ENCODE measurements around the gene TAF3.
"Not testable (repeated sequence)": the region's sequence is repeated elsewhere in the genome, so short reads cannot be mapped to it uniquely, and the experiment has no call there.

TAF3 gene

GRCh38 chr10:7818295-7819120 lies at the start of gene TAF3:
TAF3 (plus strand) TSS chr10:7818505; CDS start chr10:7818710, 205 bp downstream.
- peak; percentile 83 for DNase-seq

DNA sequence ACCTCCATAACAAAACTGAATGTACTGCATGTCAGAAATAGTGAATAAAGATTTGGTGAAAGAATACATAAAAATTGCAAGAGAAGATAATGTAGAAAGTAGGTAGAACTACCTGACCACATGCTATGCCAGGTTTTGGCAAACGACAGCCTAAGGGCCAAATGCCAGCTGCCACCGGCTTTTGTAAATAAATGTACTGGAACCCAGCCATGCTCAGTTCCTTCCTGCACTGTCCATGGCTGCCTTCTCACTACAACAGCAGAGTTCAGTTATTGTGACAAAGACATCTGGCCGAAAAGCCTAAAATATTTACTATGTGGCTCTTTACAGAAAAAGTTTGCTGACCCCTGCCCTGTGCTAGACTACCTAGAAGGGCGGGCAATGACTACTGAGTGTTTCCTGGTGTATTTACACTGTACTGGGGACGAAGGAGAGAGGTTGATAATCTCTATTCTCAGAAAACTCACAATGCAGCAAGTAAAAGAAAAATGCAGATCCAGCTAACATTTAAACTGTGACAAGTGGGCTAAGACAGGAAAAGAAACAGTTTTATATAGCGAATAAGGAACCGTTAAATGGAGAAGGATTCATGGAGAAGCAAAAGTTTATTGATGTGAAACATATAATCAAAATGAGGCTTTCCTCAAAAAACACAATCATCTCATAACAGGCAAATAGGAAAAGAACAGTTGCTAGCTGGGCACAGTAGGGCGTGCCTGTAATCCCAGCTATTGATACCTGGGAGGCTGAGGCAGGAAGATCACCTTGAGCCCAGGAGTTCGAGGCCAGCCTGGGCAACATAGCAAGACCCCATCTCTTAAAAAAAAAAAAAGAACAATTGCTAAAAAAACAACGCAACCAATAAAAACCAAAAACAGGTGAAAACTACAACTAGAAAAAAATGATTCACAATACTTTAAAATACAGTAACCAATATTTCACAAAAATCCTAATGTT lies 44.2 kb upstream of the TAF3 start:
- DNase-seq = no peak

GRCh38 chr10:7776777-7777176 lies 41.5 kb upstream of the TAF3 start:
- DNase-seq = no peak

GRCh38 chr10:7782194-7782593 lies 36.1 kb upstream of the TAF3 start:
- not testable (repeated sequence) for DNase-seq

DNA sequence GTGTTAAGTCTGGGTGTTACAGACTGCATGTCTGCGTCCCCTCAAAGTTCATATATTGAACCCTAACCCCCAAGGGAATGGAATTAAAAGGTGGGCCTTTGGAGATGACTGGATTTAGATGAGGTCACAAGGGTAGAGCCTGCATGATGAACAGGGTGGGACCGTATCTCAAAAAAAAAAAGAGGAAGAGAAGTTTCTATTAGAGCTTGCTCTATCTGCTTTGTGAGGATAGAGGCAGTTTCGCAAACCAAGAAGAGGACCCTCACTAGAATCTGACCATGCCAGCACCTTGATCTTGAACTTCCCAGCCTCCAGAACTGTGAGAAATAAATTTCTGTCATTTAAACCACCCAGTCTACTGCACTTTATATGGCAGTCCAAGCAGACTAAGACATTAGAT lies 31.9 kb upstream of the TAF3 start:
- no peak for DNase-seq

DNA sequence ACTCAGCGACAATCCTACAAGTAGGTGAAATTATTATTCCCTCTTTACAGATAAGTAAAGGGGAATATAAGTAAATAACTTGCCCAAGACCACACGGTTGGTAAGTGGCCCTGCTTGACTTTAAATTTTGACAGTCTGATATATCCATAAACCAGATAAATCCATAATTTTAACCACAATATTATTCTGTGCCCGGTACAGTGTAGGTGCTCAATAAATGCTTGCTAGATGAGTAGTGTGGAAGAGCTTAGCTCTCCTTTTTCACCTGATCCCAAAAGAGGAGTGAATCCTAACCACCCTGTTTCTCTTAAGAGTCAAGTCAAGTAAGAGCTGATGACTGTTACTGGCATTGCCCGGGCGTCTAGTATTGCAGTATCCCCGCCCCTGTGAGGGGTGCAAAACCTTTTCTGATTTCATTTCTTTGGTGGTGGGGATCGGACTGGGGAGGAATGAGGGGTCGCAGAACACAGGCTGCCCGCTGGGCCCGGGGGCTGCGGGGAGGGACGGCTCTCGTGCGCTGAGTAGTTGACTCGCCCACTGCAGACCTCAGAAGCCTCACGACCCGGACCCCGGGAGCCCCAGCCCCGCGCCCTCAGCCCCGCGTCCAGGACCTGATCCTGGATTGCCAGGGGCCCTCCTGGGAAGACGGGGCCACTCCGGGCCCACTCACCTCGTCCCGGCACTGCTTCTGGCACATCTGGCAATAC lies 31.0 kb upstream of the TAF3 start:
- no peak for DNase-seq

GRCh38 chr10:7787857-7788638 lies 30.3 kb upstream of the TAF3 start, which contains the start of the genes ATP5F1C and KIN:
ATP5F1C (plus strand) TSS chr10:7788177; CDS start chr10:7788208, 31 bp downstream.
KIN (minus strand) TSS chr10:7787993; CDS start chr10:7787933, 60 bp downstream.
- DNase-seq = peak; percentile 96

GRCh38 chr10:7788639-7789286 lies 29.5 kb upstream of the TAF3 start:
- peak; percentile 20 for DNase-seq

GRCh38 chr10:7789390-7789789 lies 28.9 kb upstream of the TAF3 start:
- no peak for DNase-seq

DNA sequence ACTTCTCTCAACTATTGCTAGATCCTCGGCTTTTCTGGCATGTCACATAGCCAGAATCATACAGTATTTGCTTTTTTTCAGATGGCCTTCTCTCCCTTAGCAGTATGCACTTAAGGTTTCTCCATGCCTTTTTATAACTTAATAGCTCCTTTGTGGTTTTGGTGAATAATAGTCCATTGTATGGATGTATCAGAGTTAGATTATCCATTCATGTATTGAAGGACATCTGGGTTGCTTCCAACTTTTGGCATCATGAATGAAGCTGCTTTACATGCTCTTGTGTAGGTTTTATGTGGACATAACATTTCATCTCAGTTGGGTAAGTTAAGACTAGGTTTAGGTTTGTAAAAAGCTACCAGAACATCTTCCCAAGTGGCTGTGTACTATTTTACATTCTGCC lies 25.8 kb upstream of the TAF3 start:
- no peak for DNase-seq

DNA sequence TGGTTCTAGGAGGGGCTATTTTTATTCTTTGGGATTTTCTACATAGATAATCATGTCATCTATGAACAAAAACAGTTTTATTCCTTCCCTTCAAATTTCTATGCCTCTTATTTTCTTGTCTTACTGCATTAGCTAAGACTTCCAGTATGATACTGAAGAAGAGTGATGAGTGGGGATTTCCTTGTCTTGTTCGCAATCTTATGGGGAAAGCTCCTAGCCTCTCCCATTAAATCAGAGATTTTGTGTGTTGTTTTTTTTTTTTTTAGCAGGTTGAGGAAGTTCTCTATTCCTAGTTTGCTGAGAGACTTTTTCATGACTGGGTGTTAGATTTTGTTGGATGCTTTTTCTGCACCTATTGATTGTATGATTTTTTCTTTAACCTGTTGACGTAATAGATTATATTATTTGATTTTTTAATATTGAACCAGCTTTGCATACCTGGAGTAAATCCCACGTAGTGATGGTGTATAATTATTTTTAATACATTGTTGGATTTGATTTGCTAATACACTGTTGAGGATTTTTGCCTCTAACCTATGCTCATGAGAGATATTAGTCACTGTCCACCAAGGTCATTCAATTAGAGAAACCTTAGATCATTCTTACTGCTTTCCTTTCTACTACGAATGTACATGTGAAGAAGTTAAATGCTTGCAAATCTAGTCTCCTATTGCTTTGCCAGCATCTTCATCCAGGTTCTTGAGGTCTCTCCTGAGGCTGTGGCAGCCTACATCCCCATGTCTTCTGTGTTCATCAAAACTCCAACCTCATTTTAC lies 23.9 kb upstream of the TAF3 start:
- DNase-seq = no peak

DNA sequence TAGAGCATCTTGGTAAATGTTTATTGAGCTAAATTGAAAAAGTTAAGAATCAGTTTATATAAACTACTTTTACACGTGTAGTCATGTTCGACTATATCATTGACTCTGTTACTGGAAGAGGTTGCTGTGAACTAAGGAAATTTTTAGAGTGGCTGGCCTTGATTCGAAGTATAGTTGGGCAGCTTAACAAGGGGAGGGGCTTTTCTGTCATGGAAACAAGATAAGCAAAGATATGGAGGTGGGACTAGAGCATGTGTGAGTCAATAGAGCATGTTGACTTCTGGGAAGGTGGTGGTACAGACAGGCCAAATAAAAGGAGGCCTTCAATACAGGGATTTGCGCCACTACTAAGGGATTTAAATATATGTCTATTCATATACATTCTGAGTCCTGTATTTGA lies 22.7 kb upstream of the TAF3 start:
- no peak for DNase-seq

GRCh38 chr10:7797582-7797981 lies 20.7 kb upstream of the TAF3 start:
- peak; percentile 87 for DNase-seq

GRCh38 chr10:7802606-7803005 lies 15.7 kb upstream of the TAF3 start:
- no peak for DNase-seq

DNA sequence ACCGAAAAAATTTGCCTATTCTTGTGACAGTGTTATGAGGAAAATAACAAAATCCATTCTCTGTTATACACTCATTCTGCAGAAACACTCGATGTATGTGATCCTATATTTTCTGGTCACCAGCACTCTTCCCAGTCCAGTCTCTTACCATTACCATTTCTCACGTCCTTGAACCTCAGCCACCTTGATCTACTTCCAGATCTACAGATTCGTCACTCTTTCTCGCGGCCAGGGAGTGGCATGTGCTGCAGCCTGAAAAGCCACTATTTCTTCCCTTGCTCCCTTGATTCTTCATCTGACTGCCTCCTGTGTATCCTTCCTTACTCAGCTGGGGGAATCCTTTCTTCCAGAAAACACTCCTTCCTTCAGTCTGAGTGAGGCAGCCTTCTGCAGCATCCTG lies 14.1 kb upstream of the TAF3 start:
- no peak for DNase-seq

DNA sequence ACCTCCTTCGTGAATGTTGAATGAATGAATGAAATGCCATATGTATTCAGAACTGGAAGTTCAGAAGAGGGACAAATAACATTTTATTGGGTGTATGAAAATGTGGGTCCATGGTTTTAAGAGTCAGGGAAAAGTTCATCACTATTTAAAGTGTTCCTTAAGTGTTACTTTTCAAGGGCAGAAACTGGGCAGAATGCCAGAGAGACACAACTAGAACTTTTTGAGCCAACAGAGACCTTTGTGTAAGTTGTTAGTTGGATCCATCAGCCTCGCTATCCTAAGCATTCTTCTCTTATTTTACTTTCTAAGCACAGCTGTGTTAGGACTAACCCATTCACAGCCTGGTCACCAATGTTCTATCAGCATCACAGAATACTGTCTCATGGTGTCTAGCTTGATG lies 13.6 kb upstream of the TAF3 start:
- DNase-seq = no peak

DNA sequence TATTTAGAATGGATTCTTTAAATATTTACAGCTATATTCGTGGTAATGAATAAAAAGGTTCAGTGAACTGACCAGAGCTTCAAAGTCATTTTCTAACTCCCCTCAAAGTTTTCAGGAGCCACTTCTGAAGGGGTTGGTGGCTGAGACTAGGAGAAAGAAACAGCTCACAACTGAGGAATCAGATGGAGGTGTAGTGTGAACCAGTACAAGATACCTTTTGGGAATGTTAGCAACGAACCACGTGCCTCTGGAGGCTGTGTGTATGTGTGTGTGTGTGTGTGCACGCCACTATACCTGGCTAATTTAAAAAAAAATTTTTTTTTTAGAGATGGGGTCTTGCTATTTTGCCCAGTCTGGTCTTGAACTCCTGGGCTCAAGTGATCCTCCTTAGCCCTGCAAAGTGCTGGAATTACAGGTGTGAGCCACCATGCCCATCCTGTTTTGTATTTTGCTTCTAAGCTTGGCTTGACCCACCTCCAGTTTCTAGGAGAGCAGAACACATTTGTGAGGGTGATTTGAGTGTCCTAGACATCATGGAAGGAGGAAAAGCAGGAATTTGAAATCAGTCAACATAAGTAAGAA lies 9.5 kb upstream of the TAF3 start:
- DNase-seq = no peak

GRCh38 chr10:7810443-7810842 lies 7.9 kb upstream of the TAF3 start:
- no peak for DNase-seq

DNA sequence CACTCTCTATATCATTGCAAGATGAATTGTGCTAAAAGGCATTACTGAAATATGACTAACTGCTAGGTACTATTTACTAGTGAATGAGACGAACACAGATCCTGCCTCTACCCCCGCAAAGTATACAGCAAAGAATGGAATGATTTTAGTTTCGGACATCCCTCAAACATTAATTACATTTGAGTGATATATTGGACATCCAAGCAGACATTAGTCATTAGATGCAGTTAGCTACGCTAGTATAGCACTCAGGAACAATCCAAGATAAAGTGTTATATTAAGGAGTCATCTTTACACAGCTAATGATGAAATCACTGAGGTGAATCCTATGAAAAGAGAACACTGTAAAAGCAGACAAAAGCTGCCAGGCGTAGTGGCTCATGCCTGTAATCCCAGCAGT lies 7.3 kb upstream of the TAF3 start:
- no peak for DNase-seq

- not testable (repeated sequence) for DNase-seq
Measured at GRCh38 chr10:7811743-7812142, 6.6 kb upstream of the TAF3 start.
